ENCODE measurements around the gene TBCCD1.

TBCCD1 gene

DNA sequence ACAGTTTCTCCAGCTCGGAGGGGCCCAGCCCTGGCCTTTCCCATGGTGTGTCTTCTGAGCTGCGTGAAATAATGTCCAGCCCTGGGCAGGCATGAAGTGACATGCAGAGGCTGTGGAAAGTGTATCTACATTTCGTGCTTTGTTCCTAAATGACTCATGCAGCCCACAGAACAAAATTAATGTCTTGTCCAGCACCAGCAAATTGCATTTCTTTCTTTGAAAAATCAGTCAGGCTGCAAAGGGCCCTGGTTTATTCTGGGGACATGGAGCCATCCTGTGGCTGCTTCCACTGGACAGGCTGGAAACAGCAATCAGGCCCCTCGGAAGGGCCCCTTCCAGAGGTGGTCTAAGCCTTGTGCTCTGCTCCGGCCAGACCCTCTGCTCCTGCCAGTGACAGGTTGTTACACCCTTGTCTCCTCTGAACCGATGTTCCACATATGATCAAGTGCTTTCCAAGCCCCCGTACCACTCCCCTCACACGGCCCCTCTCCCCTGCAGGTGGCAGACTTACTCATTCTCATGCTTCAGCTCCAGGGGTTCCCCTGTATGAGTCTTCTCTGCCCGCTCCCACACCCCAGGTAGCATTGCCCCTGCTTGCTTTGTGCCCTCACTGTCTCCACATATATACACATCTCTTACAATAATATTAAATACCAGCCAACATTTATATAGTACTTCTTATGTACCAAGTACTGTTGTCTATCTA lies 56.6 kb downstream of the TBCCD1 start:
- Histone ChIP-seq H3K4me2 (no peak overlapping the region), H2AFZ (ENCODE audit: low read depth) (no peak overlapping the region), H3K4me1 (ENCODE audit: low read depth, poor library complexity, severe bottlenecking) (no peaks in the 10 kb centered on the region), H3K4me3 (IDR thresholded peaks at IDR 0.05; ENCODE audit: insufficient read depth, low read depth, low read length) (no peak overlapping the region), H3K27me3 (ENCODE audit: insufficient read depth, low read depth) (no peaks in the 10 kb centered on the region), H3K27ac (no peak overlapping the region), H4K20me1 (ENCODE audit: insufficient read depth) (no peaks in the 10 kb centered on the region), H3K36me3 (ENCODE audit: insufficient read depth) (no peaks in the 10 kb centered on the region), H3K9ac (no peak overlapping the region), H3K79me2 (ENCODE audit: insufficient read depth, low read depth) (no peaks in the 10 kb centered on the region)
- TF ChIP-seq, protein P1, sequence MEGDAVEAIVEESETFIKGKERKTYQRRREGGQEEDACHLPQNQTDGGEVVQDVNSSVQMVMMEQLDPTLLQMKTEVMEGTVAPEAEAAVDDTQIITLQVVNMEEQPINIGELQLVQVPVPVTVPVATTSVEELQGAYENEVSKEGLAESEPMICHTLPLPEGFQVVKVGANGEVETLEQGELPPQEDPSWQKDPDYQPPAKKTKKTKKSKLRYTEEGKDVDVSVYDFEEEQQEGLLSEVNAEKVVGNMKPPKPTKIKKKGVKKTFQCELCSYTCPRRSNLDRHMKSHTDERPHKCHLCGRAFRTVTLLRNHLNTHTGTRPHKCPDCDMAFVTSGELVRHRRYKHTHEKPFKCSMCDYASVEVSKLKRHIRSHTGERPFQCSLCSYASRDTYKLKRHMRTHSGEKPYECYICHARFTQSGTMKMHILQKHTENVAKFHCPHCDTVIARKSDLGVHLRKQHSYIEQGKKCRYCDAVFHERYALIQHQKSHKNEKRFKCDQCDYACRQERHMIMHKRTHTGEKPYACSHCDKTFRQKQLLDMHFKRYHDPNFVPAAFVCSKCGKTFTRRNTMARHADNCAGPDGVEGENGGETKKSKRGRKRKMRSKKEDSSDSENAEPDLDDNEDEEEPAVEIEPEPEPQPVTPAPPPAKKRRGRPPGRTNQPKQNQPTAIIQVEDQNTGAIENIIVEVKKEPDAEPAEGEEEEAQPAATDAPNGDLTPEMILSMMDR (conservative IDR thresholded peaks at IDR 0.05; ENCODE audit: low read depth, low read length) = no peak

DNA sequence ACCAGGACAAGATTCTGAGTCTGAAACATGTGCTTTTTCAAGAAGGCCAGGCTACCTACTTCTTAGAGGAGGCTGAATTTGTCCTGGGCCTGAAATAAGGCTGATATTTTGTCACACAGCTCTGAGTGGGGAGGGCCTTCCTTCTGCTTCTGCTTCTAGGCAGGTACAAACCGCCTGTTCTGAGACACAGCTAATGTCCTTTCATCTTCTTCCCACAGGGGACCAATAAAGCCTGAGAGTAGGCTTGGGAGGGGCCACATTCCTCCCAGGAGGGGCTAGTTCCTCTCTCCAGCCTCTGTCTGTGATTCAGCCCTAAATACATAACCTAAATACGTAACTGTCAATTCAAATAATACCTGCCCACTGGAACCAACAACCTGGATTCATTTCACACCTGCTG lies 57.7 kb downstream of the TBCCD1 start:
- Histone ChIP-seq H3K4me2 (no peak overlapping the region), H3K79me2 (ENCODE audit: insufficient read depth, low read depth) (no peaks in the 10 kb centered on the region), H3K4me1 (ENCODE audit: low read depth, poor library complexity, severe bottlenecking) (no peaks in the 10 kb centered on the region), H3K27me3 (ENCODE audit: insufficient read depth, low read depth) (no peaks in the 10 kb centered on the region), H3K9ac (no peak overlapping the region), H3K27ac (no peak overlapping the region), H3K36me3 (ENCODE audit: insufficient read depth) (no peaks in the 10 kb centered on the region), H4K20me1 (ENCODE audit: insufficient read depth) (no peaks in the 10 kb centered on the region), H2AFZ (ENCODE audit: low read depth) (no peak overlapping the region), H3K4me3 (IDR thresholded peaks at IDR 0.05; ENCODE audit: insufficient read depth, low read depth, low read length) (no peak overlapping the region)
- TF ChIP-seq, protein P1 (conservative IDR thresholded peaks at IDR 0.05; ENCODE audit: low read depth, low read length) = no peak

DNA sequence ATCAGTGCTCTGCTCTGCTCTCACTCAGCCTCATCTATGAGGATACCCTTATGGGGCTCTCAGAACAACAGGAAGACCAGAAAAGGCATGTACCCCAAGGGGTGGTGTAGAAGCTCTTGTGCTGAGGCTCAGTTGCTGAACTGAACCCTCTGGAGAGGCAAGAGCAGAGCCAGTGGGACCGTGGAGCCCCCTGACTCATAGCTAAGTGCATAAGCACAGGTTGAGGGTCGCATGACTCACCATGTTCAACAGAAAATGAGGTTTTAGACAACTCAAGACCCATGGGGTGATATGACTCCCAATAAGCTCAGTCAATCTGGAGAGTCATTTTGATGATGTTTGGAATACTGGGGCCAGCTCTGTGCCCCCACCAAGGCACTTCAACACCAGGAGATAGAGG lies 60.3 kb downstream of the TBCCD1 start:
- H3K27ac ChIP-seq = no peak overlapping the region
- no peak overlapping the region for H3K4me3 ChIP-seq (IDR thresholded peaks at IDR 0.05; ENCODE audit: insufficient read depth, low read depth, low read length)
- H4K20me1 ChIP-seq (ENCODE audit: insufficient read depth) = no peaks in the 10 kb centered on the region
- TF ChIP-seq, protein P1 (conservative IDR thresholded peaks at IDR 0.05; ENCODE audit: low read depth, low read length) = no peak
- H3K4me1 ChIP-seq (ENCODE audit: low read depth, poor library complexity, severe bottlenecking) = no peaks in the 10 kb centered on the region
- no peak overlapping the region for H2AFZ ChIP-seq (ENCODE audit: low read depth)
- H3K4me2 ChIP-seq = no peak overlapping the region
- H3K79me2 ChIP-seq (ENCODE audit: insufficient read depth, low read depth) = no peaks in the 10 kb centered on the region
- H3K36me3 ChIP-seq (ENCODE audit: insufficient read depth) = no peaks in the 10 kb centered on the region
- no peaks in the 10 kb centered on the region for H3K27me3 ChIP-seq (ENCODE audit: insufficient read depth, low read depth)
- H3K9ac ChIP-seq = no peak overlapping the region

DNA sequence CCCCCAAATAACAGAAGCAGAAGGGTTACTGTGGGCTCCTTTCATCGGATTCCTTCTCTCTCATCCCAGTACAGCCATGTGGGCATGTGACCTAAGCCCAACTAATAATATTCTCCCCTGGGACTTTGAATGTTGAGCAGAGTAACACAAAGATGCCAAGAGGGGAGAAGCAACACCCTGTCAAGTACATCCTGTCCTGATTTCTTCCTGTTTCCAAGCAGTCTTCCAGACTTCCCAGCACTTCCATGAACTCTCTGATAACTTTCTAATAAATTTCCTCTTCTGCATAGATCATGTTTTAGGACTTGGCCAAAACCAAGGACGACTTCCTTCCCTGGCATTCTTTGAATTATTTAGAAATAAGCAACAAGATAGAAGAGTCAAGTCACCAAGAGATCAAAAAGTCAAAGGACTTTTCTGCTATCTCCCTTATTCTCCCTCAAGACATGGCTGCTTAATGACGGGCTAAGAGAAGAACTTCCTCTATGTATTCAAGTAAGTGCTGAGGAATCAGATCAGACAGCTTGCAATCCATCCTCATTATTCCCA lies 60.9 kb downstream of the TBCCD1 start:
- no peaks in the 10 kb centered on the region for H4K20me1 ChIP-seq (ENCODE audit: insufficient read depth)
- no peak overlapping the region for H2AFZ ChIP-seq (ENCODE audit: low read depth)
- no peak overlapping the region for H3K27ac ChIP-seq
- no peak overlapping the region for H3K4me2 ChIP-seq
- H3K4me3 ChIP-seq (IDR thresholded peaks at IDR 0.05; ENCODE audit: insufficient read depth, low read depth, low read length) = no peak overlapping the region
- no peak overlapping the region for H3K9ac ChIP-seq
- TF ChIP-seq, protein P1 (conservative IDR thresholded peaks at IDR 0.05; ENCODE audit: low read depth, low read length) = no peak
- no peaks in the 10 kb centered on the region for H3K79me2 ChIP-seq (ENCODE audit: insufficient read depth, low read depth)
- no peaks in the 10 kb centered on the region for H3K27me3 ChIP-seq (ENCODE audit: insufficient read depth, low read depth)
- H3K4me1 ChIP-seq (ENCODE audit: low read depth, poor library complexity, severe bottlenecking) = no peaks in the 10 kb centered on the region
- H3K36me3 ChIP-seq (ENCODE audit: insufficient read depth) = no peaks in the 10 kb centered on the region

Measured in KMS-11 (cell line).